ENCODE measurements around the gene ARSG.

DNA sequence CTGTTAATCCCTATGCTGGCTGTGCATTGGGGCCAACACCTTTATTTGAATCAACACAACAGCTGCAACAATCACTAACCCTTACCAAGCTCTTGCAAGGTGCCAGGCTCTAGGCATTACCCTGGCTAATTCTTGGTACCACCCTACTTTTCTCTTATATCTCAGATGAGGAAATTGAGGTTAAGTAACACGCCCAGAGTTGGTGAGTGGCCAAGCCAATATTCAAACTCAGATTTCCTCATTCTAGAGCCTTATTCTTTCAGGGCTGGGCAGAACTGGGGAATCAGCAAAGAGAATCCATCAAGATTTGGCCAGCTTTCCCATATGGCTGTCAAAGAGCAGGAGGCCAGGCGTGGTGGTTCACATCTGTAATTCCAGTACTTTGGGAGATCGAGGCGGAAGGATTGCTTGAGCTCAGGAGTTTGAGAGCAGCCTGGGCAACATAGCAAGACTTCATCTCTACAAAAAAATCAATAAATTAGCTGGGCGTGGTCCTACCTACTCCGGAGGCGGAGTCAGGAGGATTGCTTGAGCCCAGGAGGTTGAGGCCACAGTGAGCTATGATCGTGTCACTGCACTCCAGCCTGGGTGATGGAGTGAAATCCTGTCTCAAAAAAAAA lies 23.7 kb downstream of the ARSG start:
- TF ChIP-seq POLR2A (IDR thresholded peaks at IDR 0.05) (no peak), POLR2AphosphoS5 (IDR thresholded peaks at IDR 0.05) (no peak)
- TF ChIP-seq, protein P1, sequence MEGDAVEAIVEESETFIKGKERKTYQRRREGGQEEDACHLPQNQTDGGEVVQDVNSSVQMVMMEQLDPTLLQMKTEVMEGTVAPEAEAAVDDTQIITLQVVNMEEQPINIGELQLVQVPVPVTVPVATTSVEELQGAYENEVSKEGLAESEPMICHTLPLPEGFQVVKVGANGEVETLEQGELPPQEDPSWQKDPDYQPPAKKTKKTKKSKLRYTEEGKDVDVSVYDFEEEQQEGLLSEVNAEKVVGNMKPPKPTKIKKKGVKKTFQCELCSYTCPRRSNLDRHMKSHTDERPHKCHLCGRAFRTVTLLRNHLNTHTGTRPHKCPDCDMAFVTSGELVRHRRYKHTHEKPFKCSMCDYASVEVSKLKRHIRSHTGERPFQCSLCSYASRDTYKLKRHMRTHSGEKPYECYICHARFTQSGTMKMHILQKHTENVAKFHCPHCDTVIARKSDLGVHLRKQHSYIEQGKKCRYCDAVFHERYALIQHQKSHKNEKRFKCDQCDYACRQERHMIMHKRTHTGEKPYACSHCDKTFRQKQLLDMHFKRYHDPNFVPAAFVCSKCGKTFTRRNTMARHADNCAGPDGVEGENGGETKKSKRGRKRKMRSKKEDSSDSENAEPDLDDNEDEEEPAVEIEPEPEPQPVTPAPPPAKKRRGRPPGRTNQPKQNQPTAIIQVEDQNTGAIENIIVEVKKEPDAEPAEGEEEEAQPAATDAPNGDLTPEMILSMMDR (IDR thresholded peaks at IDR 0.05), result no peak

Data from gastroesophageal sphincter (tissue), 3 donors.